ENCODE measurements around the gene KLHDC4. TPM values are rescaled to one million over a fixed set of nuclear protein-coding genes. Genes with fewer than 3 reads are reported as not detected.
A peak's percentile ranks its signal among the peaks of the same experiment; 100 is the strongest.

KLHDC4 gene
- total RNA-seq, 1 donor from 2014 or later: 40.4 TPM

- peak overlapping the region; percentile 87 for H3K4me3 ChIP-seq (ENCODE audit: low read depth, low read length)
- TF ChIP-seq, protein P1, sequence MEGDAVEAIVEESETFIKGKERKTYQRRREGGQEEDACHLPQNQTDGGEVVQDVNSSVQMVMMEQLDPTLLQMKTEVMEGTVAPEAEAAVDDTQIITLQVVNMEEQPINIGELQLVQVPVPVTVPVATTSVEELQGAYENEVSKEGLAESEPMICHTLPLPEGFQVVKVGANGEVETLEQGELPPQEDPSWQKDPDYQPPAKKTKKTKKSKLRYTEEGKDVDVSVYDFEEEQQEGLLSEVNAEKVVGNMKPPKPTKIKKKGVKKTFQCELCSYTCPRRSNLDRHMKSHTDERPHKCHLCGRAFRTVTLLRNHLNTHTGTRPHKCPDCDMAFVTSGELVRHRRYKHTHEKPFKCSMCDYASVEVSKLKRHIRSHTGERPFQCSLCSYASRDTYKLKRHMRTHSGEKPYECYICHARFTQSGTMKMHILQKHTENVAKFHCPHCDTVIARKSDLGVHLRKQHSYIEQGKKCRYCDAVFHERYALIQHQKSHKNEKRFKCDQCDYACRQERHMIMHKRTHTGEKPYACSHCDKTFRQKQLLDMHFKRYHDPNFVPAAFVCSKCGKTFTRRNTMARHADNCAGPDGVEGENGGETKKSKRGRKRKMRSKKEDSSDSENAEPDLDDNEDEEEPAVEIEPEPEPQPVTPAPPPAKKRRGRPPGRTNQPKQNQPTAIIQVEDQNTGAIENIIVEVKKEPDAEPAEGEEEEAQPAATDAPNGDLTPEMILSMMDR (IDR thresholded peaks at IDR 0.05; ENCODE audit: insufficient read depth, low read length, poor library complexity, severe bottlenecking): no peak
- no peak for DNase-seq (ENCODE audit: low read depth)
- no peaks in the 10 kb centered on the region for H3K36me3 ChIP-seq (ENCODE audit: control insufficient read depth, insufficient read depth, low read length)
- no peaks in the 10 kb centered on the region for H3K27me3 ChIP-seq (ENCODE audit: control insufficient read depth, insufficient read depth, low read length)
Observed at GRCh38 chr16:87764600-87765472, 950 bp downstream of the KLHDC4 start.

- DNase-seq (ENCODE audit: low read depth): no peak
- H3K36me3 ChIP-seq (ENCODE audit: control insufficient read depth, insufficient read depth, low read length): no peaks in the 10 kb centered on the region
Observed at GRCh38 chr16:87762620-87763019, 3.2 kb downstream of the KLHDC4 start.

DNA sequence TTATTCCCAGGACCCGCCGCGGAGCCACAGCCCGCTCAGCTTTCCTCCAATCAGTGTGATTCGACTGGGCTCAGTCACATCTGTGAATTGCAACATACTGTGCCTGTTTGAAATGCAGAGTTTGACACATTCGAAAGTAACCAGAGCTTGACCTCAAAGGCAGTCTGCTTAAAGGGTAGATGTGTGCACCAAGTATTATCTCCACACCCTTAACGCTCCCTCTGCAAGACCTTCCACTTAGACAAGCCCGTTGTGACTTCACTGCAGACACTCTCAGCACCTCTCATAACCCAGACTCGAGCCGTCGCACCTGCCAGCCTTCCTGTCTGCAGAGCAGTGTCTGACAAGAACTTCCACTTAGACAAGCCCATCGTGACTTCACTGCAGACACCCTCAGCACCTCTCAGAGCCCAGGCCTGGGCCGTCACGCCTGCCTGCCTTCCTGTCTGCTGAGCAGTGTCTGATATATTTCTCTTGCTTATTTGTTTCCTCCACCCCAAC, 3.7 kb downstream of the KLHDC4 start:
- Histone ChIP-seq H3K36me3 (ENCODE audit: control insufficient read depth, insufficient read depth, low read length) (no peaks in the 10 kb centered on the region), H3K4me3 (ENCODE audit: low read depth, low read length) (no peak overlapping the region), H3K27me3 (ENCODE audit: control insufficient read depth, insufficient read depth, low read length) (no peaks in the 10 kb centered on the region)
- TF ChIP-seq, protein P1 (IDR thresholded peaks at IDR 0.05; ENCODE audit: insufficient read depth, low read length, poor library complexity, severe bottlenecking): no peak
- DNase-seq (ENCODE audit: low read depth): no peak

More at GRCh38 chr16:87762620-87763019, 3.2 kb downstream of the KLHDC4 start:
- H3K27me3 ChIP-seq (ENCODE audit: control insufficient read depth, insufficient read depth, low read length): no peaks in the 10 kb centered on the region
- TF ChIP-seq, protein P1 (IDR thresholded peaks at IDR 0.05; ENCODE audit: insufficient read depth, low read length, poor library complexity, severe bottlenecking): no peak
- H3K4me3 ChIP-seq (ENCODE audit: low read depth, low read length): no peak overlapping the region

DNA sequence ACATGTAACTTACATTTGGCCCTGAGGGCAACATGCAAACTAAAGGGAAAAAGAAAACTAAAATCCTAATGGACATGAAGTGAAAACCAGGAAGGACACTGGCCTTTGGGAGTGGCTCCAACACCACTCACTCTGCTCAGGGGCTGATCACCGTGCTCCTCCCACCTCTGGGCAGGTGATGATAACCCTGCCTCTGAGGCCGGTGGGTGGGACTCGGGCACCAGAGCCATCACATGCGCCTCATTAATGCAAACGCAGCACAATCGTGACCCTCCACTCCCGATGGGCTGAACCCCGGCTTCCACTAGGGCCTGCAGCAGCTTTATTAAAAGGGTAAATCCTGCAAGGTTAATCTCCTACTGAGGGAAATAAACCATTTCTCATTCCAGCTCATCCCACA, 4.7 kb downstream of the KLHDC4 start:
- TF ChIP-seq, protein P1 (IDR thresholded peaks at IDR 0.05; ENCODE audit: insufficient read depth, low read length, poor library complexity, severe bottlenecking): no peak
- DNase-seq (ENCODE audit: low read depth): no peak
- no peaks in the 10 kb centered on the region for H3K27me3 ChIP-seq (ENCODE audit: control insufficient read depth, insufficient read depth, low read length)
- H3K4me3 ChIP-seq (ENCODE audit: low read depth, low read length): no peak overlapping the region
- H3K36me3 ChIP-seq (ENCODE audit: control insufficient read depth, insufficient read depth, low read length): no peaks in the 10 kb centered on the region

- Histone ChIP-seq H3K27me3 (ENCODE audit: control insufficient read depth, insufficient read depth, low read length) (no peaks in the 10 kb centered on the region), H3K4me3 (ENCODE audit: low read depth, low read length) (no peak overlapping the region), H3K36me3 (ENCODE audit: control insufficient read depth, insufficient read depth, low read length) (no peaks in the 10 kb centered on the region)
- TF ChIP-seq, protein P1 (IDR thresholded peaks at IDR 0.05; ENCODE audit: insufficient read depth, low read length, poor library complexity, severe bottlenecking): no peak
- DNase-seq (ENCODE audit: low read depth): no peak
Observed at GRCh38 chr16:87757841-87758426, 7.9 kb downstream of the KLHDC4 start.
